COLO668 (cell line): ENCODE results near the gene PLXNA2.

Experiments
- DNase-seq: peaks from one replicate; lab custom pipeline; 2025; ENCODE audit not compliant: unreplicated experiment; lab: John Stamatoyannopoulos, UW

PLXNA2 gene

GRCh38 chr1:208000504-208000903, 243.7 kb downstream of the PLXNA2 start:
- no peak for DNase-seq

GRCh38 chr1:207999972-208000371, 244.2 kb downstream of the PLXNA2 start:
- no peak for DNase-seq

- no peak for DNase-seq
These were observed 244.8 kb downstream of the PLXNA2 start for GRCh38 chr1:207999274-207999915.

GRCh38 chr1:207998691-207999090, 245.5 kb downstream of the PLXNA2 start:
- DNase-seq, result no peak

GRCh38 chr1:207997486-207998268, 246.5 kb downstream of the PLXNA2 start:
- peak; percentile 68 for DNase-seq

GRCh38 chr1:207996636-207997035, 247.5 kb downstream of the PLXNA2 start:
- DNase-seq, result no peak

- no peak for DNase-seq
These were observed 248.6 kb downstream of the PLXNA2 start for GRCh38 chr1:207995576-207995975.

- DNase-seq, result peak; percentile 23
These were observed 250.4 kb downstream of the PLXNA2 start for GRCh38 chr1:207993477-207994445.

GRCh38 chr1:207992677-207993236, 251.4 kb downstream of the PLXNA2 start:
- no peak for DNase-seq

GRCh38 chr1:207991583-207992026, 252.6 kb downstream of the PLXNA2 start:
- DNase-seq, result no peak

- DNase-seq, result no peak
These were observed 253.2 kb downstream of the PLXNA2 start for GRCh38 chr1:207990876-207991582.

- DNase-seq, result no peak
These were observed 253.7 kb downstream of the PLXNA2 start for GRCh38 chr1:207990455-207990854.

GRCh38 chr1:207988326-207989165, 255.6 kb downstream of the PLXNA2 start:
- no peak for DNase-seq

GRCh38 chr1:207987164-207987563, 257.0 kb downstream of the PLXNA2 start:
- DNase-seq, result no peak

GRCh38 chr1:207985996-207986395, 258.2 kb downstream of the PLXNA2 start:
- no peak for DNase-seq

- DNase-seq, result no peak
These were observed 259.2 kb downstream of the PLXNA2 start for GRCh38 chr1:207984831-207985572.

GRCh38 chr1:207983044-207983635, 261.0 kb downstream of the PLXNA2 start:
- DNase-seq, result no peak

GRCh38 chr1:207981976-207982375, 262.2 kb downstream of the PLXNA2 start:
- DNase-seq, result no peak
